Memory B cell (primary cell): Measurements from ENCODE around the gene XCR1.
"Not testable (repeated sequence)": the region's sequence is repeated elsewhere in the genome, so short reads cannot be mapped to it uniquely, and the experiment has no call there.

Experiments
- ATAC-seq: fragments of 150-1000 bp; cut with Tn5 transposase; 2 replicates; pipeline ENCODE4 v1.10.0; 2021; ENCODE audit warnings: low read depth, mild to moderate bottlenecking, moderate library complexity
- DNase-seq, 2 donors: peaks; one replicate each; pipeline ENCODE4 v3.0.0; 2022; ENCODE audit warnings: low spot score in 2 of 2
- H3K27ac Mint-ChIP-seq: one replicate; pipeline ENCODE4 v1.8.0; 2022; ENCODE audit warnings: mild to moderate bottlenecking, moderate library complexity, mixed read lengths
- H3K27me3 Mint-ChIP-seq: one replicate; pipeline ENCODE4 v1.8.0; 2022; ENCODE audit warnings: mixed read lengths
- H3K36me3 Mint-ChIP-seq: one replicate; pipeline ENCODE4 v1.8.0; 2022; ENCODE audit warnings: mild to moderate bottlenecking, mixed read lengths
- H3K4me1 Mint-ChIP-seq: one replicate; pipeline ENCODE4 v1.8.0; 2022; ENCODE audit warnings: mixed read lengths
- H3K4me3 Mint-ChIP-seq: one replicate; pipeline ENCODE4 v1.8.0; 2022; ENCODE audit warnings: mild to moderate bottlenecking, moderate library complexity, mixed read lengths
- H3K9me3 Mint-ChIP-seq: one replicate; pipeline ENCODE4 v1.8.0; 2022; ENCODE audit warnings: mixed read lengths

Gene XCR1

DNA sequence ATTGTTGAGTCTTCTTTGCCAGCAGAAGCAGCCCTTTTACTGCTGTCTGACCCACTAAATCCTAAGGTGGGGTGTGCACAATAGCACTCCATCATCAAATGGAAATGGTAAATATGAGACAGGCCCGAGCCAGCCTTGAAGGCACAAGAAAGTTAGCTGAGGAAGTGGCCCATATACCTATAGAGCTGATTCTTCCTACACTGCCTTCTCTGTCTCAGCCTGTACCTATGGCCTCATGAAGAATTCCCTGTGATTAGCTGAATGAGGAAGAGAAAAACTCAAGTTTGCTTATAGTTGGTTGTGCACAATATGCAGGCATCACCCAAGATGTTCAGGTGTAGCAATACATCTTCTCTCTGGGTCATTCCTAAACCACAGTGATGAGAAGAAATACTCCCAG, 31.7 kb upstream of the XCR1 start:
- ATAC-seq (no peak), DNase-seq (no peak)
- no peaks in the 10 kb centered on the region for H3K9me3 Mint-ChIP-seq
- no peak overlapping the region for H3K27ac Mint-ChIP-seq
- no peak overlapping the region for H3K4me3 Mint-ChIP-seq
- peaks cover under 1% of the 10 kb centered on the region for H3K27me3 Mint-ChIP-seq
- no peaks in the 10 kb centered on the region for H3K36me3 Mint-ChIP-seq
- peaks cover 10% of the 10 kb centered on the region for H3K4me1 Mint-ChIP-seq

DNA sequence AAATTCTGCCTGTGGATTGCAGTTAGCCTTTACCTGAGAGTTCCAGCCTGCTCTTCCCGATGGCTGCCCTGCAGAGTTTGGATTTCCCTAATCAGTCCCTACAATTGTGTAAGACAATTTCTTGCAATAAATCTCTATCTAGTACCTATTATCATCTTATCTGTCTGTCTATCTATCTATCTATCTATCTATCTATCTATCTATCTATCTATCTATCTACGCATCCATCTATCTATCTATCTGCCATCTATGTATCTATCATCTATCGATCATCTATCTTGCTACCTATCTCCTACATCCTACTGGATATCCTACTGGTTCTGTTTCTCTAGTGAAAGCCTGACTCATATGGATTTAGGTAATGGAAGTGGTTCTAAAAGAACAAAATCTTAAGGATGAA, 30.4 kb upstream of the XCR1 start:
- ATAC-seq: no peak
- no peak overlapping the region for H3K4me3 Mint-ChIP-seq
- no peaks in the 10 kb centered on the region for H3K36me3 Mint-ChIP-seq
- no peak for DNase-seq
- peaks cover 12% of the 10 kb centered on the region for H3K4me1 Mint-ChIP-seq
- no peaks in the 10 kb centered on the region for H3K9me3 Mint-ChIP-seq
- peaks cover 5% of the 10 kb centered on the region for H3K27me3 Mint-ChIP-seq
- H3K27ac Mint-ChIP-seq: no peak overlapping the region

DNA sequence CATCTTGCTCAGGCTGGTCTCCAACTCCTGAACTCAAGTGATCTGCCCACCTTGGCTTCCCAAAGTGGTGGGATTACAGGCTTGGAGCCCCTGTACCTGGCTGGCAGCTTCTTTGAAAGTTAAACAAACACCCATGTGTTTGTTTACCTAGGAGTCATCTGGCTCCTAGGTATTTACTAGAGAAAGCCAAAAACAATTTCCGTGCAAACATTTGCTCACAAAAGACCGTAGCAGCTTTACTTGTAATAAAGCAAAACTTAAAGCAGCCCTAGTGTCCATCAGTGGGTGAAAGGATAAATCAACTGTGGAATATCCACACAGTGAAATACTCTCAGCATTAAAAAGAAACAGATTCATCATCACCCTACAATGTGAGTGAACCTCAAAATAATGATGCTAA, 29.4 kb upstream of the XCR1 start:
- no peaks in the 10 kb centered on the region for H3K9me3 Mint-ChIP-seq
- H3K27me3 Mint-ChIP-seq: peaks cover 6% of the 10 kb centered on the region
- no peak for ATAC-seq

DNA sequence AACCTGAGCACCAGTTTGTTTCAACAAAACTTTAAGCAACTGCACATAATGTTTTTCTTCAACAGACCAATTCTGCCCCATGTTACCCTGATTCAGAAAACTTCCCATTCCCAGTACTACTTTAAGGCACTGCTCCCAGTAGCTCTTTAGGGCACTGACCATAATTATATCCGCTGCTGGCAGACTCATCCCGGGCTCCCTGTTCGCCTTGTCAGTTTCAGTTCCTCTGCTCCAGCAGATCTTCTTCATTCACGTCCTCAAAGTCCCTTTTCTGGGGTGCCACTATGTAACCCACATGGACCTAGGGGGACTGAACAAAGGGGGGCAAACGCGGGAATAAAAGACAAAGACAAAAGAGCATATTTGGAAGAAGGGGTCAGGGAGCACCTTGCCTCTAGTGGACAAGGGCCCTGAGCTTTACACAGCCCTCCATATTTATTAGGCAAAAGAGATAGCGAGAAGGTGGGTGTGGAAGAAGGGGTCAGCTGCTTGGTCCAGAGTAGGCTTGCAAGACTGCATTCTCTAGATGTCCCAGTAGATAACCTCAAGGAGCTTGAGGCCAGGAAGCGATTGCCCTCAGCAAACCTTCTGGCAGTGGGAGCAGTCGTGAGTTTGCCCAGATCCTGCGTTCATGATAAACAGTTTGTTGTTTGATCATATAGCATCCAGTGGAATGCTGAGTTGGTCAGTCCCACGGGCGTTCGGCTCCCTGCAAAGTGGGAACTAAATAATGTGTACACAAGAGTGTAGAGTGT, 26.7 kb upstream of the XCR1 start:
- H3K27me3 Mint-ChIP-seq: not testable (repeated sequence)
- DNase-seq: peak in 1 of 2 donors; percentile 8

More for the DNA sequence above, 29.4 kb upstream of the XCR1 start:
- no peak overlapping the region for H3K27ac Mint-ChIP-seq
- H3K4me3 Mint-ChIP-seq: no peak overlapping the region
- H3K4me1 Mint-ChIP-seq: peaks cover 12% of the 10 kb centered on the region
- DNase-seq: no peak
- no peaks in the 10 kb centered on the region for H3K36me3 Mint-ChIP-seq

DNA sequence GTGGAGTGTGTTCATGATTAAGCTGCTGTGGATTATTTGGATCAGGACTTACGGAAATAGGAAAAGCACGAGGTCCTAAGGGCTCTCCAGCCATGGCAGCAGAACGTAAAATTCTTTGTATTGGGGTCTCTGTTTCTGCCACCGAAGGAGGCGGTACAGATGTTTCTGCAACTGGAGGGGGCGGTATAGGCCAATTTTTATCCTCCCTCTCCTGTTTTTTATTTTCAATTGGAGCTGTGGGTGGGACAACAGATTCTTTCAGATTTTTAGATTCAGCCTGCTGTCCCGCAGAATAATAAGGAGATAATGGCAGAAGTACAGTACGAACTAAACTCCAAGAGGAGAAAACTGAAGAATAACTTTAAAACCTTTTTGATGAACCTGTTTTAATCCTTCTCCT, 26.0 kb upstream of the XCR1 start:
- not testable (repeated sequence) for H3K27me3 Mint-ChIP-seq, H3K27ac Mint-ChIP-seq, H3K4me3 Mint-ChIP-seq, H3K4me1 Mint-ChIP-seq, H3K9me3 Mint-ChIP-seq, H3K36me3 Mint-ChIP-seq, ATAC-seq
- DNase-seq: peak in 1 of 2 donors; percentile 4

More for the DNA sequence above, 26.7 kb upstream of the XCR1 start:
- not testable (repeated sequence) for ATAC-seq, H3K9me3 Mint-ChIP-seq, H3K27ac Mint-ChIP-seq, H3K4me3 Mint-ChIP-seq, H3K4me1 Mint-ChIP-seq, H3K36me3 Mint-ChIP-seq

DNA sequence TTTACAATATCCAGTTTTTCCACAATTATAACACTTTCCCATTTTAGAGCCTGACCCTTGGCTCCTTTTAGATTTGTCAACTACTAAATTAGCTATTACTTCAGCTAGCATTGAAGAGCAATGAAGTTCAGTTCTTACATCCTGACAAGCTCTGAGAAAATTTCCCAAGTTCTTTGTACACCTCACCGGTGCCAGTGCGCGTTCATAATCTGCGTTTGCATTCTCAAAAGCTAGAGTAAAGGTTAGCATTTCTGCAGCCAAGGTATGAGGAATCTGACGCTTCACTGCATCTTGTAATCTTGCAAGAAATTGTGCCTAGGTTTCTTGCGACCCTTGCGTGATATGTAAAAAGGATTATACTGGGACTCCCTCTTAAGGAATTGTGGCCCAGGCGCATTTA, 25.2 kb upstream of the XCR1 start:
- peaks cover 7% of the 10 kb centered on the region for H3K27me3 Mint-ChIP-seq
- no peaks in the 10 kb centered on the region for H3K9me3 Mint-ChIP-seq
- no peak overlapping the region for H3K4me3 Mint-ChIP-seq
- H3K27ac Mint-ChIP-seq: no peak overlapping the region
- H3K36me3 Mint-ChIP-seq: no peaks in the 10 kb centered on the region
- DNase-seq (peak in 1 of 2 donors; percentile 2), ATAC-seq (no peak)
- H3K4me1 Mint-ChIP-seq: peaks cover 4% of the 10 kb centered on the region

DNA sequence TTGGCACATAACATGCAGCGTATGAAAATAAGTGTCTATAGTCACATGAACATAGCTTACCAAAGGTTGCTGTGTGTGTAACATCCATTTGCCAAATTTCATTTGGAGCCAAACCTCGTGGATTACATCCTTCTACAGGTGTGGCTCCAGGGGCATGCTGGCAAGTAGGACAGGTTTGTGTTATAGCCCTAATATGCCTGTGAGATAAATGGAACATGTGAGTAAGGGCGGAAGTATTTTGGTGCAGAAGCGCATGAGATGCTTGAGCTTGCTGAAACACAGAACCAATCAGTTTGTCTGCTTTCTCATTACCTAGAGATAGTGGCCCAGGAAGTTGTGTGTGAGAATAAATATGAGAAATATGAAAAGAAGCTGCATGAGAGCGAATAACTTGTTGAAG, 21.8 kb upstream of the XCR1 start:
- no peak for ATAC-seq
- no peak overlapping the region for H3K27ac Mint-ChIP-seq

DNA sequence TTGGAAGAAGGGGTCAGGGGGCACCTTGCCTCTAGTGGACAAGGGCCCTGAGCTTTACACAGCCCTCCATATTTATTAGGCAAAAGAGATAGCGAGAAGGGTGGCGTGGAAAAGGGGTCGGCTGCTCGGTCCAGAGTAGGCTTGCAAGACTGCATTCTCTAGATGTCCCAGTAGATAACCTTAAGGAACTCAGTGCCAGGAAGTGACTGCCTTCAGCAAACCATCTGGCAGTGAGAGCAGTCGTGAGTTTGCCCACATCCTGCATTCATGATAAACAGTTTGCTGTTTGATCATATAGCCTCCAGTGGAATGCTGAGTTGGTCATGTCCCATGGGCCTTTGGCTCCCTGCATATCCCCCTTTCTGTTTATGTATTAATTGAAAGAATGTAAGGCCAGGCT, 18.9 kb upstream of the XCR1 start:
- not testable (repeated sequence) for H3K36me3 Mint-ChIP-seq, H3K4me3 Mint-ChIP-seq, ATAC-seq, H3K27ac Mint-ChIP-seq, H3K27me3 Mint-ChIP-seq, H3K4me1 Mint-ChIP-seq, H3K9me3 Mint-ChIP-seq
- DNase-seq: peak in 1 of 2 donors; percentile 2

More for the DNA sequence above, 21.8 kb upstream of the XCR1 start:
- Mint-ChIP-seq H3K27me3 (peaks cover 7% of the 10 kb centered on the region), H3K9me3 (peaks cover 2% of the 10 kb centered on the region), H3K4me1 (peaks cover 2% of the 10 kb centered on the region), H3K4me3 (no peak overlapping the region), H3K36me3 (no peaks in the 10 kb centered on the region)
- DNase-seq: no peak

DNA sequence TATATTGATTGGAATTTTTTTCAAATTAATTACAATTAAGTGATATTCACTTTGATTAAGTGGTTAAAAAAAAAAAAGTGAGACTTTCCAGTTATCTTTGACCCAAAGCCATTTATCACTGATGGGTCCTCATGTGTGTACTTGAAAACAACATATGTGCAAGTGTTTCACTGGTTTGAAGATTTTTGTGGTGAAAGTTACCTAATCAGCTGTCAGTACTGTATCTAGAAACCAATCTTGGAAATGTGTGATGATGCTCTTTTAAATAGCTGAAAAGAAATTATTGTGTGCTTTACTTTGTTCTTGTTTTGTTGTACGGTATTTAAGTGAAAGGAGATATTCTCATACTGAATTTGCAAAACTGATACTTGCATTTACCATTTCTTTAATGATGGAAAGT, 11.6 kb upstream of the XCR1 start:
- H3K27ac Mint-ChIP-seq: no peak overlapping the region
- no peaks in the 10 kb centered on the region for H3K36me3 Mint-ChIP-seq
- H3K27me3 Mint-ChIP-seq: peaks cover 3% of the 10 kb centered on the region
- peaks cover 1% of the 10 kb centered on the region for H3K9me3 Mint-ChIP-seq
- H3K4me1 Mint-ChIP-seq: no peaks in the 10 kb centered on the region
- DNase-seq (no peak), ATAC-seq (no peak)
- no peak overlapping the region for H3K4me3 Mint-ChIP-seq

DNA sequence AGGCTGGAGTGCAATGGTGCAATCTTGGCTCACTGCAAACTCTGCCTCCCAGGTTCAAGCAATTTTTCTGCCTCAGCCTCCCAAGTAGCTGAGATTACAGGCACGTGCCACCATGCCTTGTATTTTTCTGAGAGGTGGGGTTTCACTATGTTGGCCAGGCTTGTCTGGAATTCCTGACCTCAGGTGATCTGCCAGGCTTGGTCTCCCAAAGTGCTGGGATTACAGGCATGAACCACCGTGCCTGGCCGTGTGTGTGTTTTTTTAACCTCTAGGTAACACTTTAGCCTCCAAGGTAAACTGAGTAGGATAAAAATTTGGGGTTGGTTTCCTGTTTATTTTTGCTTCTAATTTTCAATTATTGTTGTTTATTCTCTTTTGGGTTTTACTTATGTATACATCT, 10.8 kb upstream of the XCR1 start:
- H3K9me3 Mint-ChIP-seq, ATAC-seq, H3K27ac Mint-ChIP-seq, H3K4me1 Mint-ChIP-seq, H3K4me3 Mint-ChIP-seq, H3K27me3 Mint-ChIP-seq, H3K36me3 Mint-ChIP-seq: not testable (repeated sequence)
- DNase-seq: peak in 1 of 2 donors; percentile 4

DNA sequence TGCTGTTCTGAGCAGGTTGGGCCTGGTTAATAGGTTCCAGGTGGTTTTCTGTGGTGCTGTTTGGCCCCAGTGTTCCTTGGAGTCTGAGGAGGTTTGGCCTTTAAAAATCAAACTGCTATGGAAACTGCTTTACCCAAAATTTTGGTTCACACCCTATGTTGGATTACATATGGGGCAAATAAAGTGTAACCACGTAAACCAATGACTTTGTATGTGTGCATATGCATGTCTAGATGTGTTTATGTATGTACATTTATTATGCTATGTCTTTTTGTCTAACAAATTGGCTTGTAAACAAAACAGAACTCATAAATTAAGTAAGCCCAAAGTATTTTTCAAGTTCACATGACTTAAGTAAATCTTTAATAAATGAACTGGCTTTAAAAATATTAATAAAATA, 8.9 kb upstream of the XCR1 start:
- Mint-ChIP-seq H3K9me3 (no peaks in the 10 kb centered on the region), H3K4me3 (no peak overlapping the region)

DNA sequence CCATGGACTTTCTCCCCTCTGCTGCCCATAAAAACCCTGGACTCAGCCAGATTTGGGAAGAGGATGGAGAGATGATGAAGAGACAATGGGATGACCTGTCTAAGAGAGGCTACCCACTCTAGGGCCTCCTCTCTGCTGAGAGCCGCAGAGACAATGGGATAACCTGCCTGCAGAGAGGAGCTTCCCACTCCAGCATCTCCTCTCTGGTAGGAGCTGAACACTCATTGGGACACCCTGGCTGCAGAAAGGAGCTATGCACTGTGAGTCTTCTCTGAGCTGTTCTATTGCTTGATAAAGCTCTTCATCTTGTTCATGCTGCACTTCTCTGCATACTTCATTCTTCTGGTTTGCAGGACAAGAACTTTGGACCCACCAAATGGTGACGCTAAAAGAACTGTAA, 4.5 kb upstream of the XCR1 start:
- H3K27ac Mint-ChIP-seq: no peak overlapping the region
- peaks cover 4% of the 10 kb centered on the region for H3K4me1 Mint-ChIP-seq
- H3K27me3 Mint-ChIP-seq: no peaks in the 10 kb centered on the region
- peaks cover 9% of the 10 kb centered on the region for H3K36me3 Mint-ChIP-seq
- DNase-seq: no peak
- no peak for ATAC-seq
- H3K9me3 Mint-ChIP-seq: peaks cover 11% of the 10 kb centered on the region
- no peak overlapping the region for H3K4me3 Mint-ChIP-seq

More for the DNA sequence above, 8.9 kb upstream of the XCR1 start:
- H3K36me3 Mint-ChIP-seq: peaks cover 1% of the 10 kb centered on the region
- ATAC-seq (no peak), DNase-seq (no peak)
- no peak overlapping the region for H3K27ac Mint-ChIP-seq
- H3K4me1 Mint-ChIP-seq: no peaks in the 10 kb centered on the region
- H3K27me3 Mint-ChIP-seq: no peaks in the 10 kb centered on the region

DNA sequence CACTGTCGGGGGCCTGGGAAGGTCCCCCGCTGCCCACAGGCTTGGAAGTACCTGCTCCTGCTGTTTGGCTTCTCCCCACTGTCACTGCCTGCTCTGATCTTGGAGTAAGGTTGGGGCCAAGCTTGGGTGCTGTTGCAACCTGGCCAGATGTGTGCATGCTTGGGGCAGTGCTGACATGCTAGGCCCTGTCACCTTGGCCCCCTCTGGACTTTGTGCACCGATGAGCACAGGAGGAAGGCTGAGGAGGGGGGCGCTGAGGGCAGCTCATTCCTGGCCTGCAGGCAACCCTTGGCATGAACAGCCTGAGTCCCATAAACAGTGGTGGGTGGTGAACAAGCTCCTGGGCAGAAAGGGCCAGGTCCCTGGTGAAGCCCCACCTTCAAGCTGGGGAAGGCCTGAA, 4.0 kb upstream of the XCR1 start:
- no peak overlapping the region for H3K27ac Mint-ChIP-seq
- DNase-seq (no peak), ATAC-seq (no peak)
- H3K36me3 Mint-ChIP-seq: peaks cover 9% of the 10 kb centered on the region
- H3K4me1 Mint-ChIP-seq: peaks cover 4% of the 10 kb centered on the region
- peaks cover 11% of the 10 kb centered on the region for H3K9me3 Mint-ChIP-seq
- H3K27me3 Mint-ChIP-seq: no peaks in the 10 kb centered on the region
- H3K4me3 Mint-ChIP-seq: no peak overlapping the region

DNA sequence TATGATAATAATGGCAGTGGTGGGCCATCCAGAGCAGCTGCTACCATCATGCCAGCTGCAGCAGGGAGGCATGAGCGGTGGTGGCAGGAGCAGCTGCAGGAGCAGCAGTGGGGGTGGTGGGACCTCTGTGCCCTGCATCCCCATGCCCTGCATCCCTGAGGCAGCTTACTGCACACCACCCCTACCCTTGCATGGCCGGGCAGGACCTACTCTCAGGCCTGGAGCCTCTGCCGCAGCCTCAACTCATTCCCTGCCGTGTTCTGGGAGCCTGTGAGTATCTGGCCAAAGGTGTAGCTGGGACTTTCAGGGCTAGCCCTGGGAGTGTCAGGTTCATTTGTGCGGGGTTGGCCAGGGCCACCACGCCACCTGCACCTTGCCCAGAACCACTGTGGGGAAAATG, 3.3 kb upstream of the XCR1 start:
- Mint-ChIP-seq H3K9me3 (peaks cover 11% of the 10 kb centered on the region), H3K27ac (no peak overlapping the region), H3K4me1 (peaks cover 4% of the 10 kb centered on the region), H3K36me3 (peaks cover 9% of the 10 kb centered on the region), H3K27me3 (no peaks in the 10 kb centered on the region), H3K4me3 (no peak overlapping the region)
- no peak for DNase-seq
- ATAC-seq: no peak

DNA sequence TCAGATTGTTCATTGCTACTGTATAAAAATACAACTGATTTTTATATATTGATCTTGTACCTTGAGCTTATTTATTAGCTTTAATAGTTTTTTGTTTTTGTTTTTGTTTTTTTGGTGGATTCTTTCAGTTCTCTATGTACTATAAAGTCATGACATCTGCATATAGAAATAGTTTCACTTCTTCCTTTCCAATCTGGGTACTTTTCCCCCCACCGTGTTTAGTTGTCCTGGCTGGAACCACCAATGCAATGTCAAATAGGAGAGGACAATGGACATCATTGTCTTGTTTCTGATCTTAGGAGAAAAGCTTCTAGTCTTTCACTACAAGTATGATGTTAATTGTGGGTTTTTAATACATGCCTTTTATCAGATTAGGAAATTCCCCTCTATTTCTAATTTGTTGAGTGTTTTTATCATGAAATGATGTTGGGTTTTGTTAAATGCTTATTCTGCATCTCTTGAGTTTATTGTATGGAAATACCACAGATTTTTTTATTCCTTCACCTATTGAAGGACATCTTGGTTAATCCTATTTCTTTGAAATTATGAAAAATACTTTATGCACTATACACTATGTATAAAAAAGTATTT, 2.8 kb upstream of the XCR1 start:
- Mint-ChIP-seq H3K4me1 (peaks cover 4% of the 10 kb centered on the region), H3K9me3 (peaks cover 11% of the 10 kb centered on the region), H3K27me3 (no peaks in the 10 kb centered on the region), H3K36me3 (peaks cover 9% of the 10 kb centered on the region), H3K27ac (no peak overlapping the region), H3K4me3 (no peak overlapping the region)
- ATAC-seq (peak; percentile 95), DNase-seq (peak in 1 of 2 donors; percentile 14)
